ENCODE measurements around the gene COTL1. TPM values are rescaled to one million over a fixed set of nuclear protein-coding genes. Genes with fewer than 3 reads are reported as not detected.
A peak's percentile ranks its signal among the peaks of the same experiment; 100 is the strongest.

Gene COTL1
- total and polyA plus RNA-seq, 9 of the 15 experiments (the other 6 are each of a cell fraction or from before 2014, with no cell fraction given): 27.7 to 185 (median 72.5) TPM

DNA sequence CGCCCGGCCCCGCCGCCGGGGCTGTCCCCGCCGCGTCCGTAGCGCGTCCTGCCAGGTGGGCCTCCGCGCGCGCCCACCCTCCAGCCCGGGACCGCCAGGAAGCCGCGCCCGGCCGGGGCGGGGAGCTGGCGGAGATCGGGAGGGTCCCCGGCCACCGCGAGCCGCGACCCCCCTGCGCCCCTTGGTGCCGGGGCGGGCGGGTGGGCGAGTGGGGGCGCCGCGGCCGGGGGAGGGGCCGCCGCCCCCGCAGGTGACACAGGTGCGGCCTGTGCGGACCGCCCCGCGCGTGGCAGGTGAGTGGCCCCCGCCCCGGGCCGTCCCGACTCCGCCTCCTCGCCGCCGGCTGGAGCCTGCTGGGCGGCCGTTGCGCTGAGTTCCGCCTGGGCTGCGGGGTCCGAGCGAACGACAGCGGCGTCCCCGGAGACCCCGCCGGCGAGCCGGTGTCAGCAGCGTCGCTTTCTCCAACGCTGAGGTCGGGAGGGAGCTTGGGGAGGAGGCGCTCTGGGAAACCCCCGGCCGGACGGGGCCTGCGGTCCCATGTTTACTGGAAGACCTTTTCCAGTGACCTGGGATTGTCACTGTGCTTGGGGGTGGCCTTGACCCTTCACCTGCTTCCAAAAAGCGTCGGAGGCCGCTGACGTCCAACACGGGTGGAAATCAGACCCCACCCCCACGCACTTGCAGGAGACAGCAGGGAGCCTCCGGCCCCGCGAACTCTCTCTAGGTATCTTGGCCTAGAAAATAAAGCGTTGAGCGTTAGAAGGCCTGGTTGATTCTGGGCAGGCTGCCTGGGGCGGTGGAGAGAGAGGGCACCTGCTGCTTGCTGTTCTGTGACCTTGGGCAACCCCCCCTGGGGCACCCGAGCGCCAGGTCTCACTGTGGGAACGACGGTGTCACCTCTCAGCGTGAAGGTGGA lies 31.0 kb upstream of the COTL1 start (continued):
- TF ChIP-seq, protein P1, sequence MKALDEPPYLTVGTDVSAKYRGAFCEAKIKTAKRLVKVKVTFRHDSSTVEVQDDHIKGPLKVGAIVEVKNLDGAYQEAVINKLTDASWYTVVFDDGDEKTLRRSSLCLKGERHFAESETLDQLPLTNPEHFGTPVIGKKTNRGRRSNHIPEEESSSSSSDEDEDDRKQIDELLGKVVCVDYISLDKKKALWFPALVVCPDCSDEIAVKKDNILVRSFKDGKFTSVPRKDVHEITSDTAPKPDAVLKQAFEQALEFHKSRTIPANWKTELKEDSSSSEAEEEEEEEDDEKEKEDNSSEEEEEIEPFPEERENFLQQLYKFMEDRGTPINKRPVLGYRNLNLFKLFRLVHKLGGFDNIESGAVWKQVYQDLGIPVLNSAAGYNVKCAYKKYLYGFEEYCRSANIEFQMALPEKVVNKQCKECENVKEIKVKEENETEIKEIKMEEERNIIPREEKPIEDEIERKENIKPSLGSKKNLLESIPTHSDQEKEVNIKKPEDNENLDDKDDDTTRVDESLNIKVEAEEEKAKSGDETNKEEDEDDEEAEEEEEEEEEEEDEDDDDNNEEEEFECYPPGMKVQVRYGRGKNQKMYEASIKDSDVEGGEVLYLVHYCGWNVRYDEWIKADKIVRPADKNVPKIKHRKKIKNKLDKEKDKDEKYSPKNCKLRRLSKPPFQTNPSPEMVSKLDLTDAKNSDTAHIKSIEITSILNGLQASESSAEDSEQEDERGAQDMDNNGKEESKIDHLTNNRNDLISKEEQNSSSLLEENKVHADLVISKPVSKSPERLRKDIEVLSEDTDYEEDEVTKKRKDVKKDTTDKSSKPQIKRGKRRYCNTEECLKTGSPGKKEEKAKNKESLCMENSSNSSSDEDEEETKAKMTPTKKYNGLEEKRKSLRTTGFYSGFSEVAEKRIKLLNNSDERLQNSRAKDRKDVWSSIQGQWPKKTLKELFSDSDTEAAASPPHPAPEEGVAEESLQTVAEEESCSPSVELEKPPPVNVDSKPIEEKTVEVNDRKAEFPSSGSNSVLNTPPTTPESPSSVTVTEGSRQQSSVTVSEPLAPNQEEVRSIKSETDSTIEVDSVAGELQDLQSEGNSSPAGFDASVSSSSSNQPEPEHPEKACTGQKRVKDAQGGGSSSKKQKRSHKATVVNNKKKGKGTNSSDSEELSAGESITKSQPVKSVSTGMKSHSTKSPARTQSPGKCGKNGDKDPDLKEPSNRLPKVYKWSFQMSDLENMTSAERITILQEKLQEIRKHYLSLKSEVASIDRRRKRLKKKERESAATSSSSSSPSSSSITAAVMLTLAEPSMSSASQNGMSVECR (CRISPR knock-in tag; IDR thresholded peaks at IDR 0.05): no peak
- no peak for TF ChIP-seq ESRRB (CRISPR knock-in tag; IDR thresholded peaks at IDR 0.05; ENCODE audit: borderline replicate concordance)
- TF ChIP-seq, protein P2, sequence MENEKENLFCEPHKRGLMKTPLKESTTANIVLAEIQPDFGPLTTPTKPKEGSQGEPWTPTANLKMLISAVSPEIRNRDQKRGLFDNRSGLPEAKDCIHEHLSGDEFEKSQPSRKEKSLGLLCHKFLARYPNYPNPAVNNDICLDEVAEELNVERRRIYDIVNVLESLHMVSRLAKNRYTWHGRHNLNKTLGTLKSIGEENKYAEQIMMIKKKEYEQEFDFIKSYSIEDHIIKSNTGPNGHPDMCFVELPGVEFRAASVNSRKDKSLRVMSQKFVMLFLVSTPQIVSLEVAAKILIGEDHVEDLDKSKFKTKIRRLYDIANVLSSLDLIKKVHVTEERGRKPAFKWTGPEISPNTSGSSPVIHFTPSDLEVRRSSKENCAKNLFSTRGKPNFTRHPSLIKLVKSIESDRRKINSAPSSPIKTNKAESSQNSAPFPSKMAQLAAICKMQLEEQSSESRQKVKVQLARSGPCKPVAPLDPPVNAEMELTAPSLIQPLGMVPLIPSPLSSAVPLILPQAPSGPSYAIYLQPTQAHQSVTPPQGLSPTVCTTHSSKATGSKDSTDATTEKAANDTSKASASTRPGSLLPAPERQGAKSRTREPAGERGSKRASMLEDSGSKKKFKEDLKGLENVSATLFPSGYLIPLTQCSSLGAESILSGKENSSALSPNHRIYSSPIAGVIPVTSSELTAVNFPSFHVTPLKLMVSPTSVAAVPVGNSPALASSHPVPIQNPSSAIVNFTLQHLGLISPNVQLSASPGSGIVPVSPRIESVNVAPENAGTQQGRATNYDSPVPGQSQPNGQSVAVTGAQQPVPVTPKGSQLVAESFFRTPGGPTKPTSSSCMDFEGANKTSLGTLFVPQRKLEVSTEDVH (IDR thresholded peaks at IDR 0.05; ENCODE audit: low read depth, partially characterized antibody): no peak
- TF ChIP-seq PTRF (tag; IDR thresholded peaks at IDR 0.05): no peak
- TF ChIP-seq TGIF2 (CRISPR knock-in tag; IDR thresholded peaks at IDR 0.05): 0 out of 2 replicates have a peak, but pooled peaks have one; percentile 27
- TF ChIP-seq ATF1 (CRISPR knock-in tag; IDR thresholded peaks at IDR 0.05): no peak
- TF ChIP-seq ATF1 (tag; IDR thresholded peaks at IDR 0.05): peak; percentile 41
- 0 out of 2 replicates have a peak, but pooled peaks have one; percentile 30 for TF ChIP-seq MTA3 (IDR thresholded peaks at IDR 0.05; ENCODE audit: borderline replicate concordance)
- peak in 1 of 2 experiments; percentile 49; a peak in 1 of 4 replicates for TF ChIP-seq FOXK2 (conservative IDR thresholded peaks at IDR 0.05 in 1 of 2, IDR thresholded peaks at IDR 0.05 in 1 of 2; ENCODE audit: low read depth in 2 of 2)
- no peak for TF ChIP-seq NR4A1 (CRISPR knock-in tag; IDR thresholded peaks at IDR 0.05)
- 0 out of 2 replicates have a peak, but pooled peaks have one; percentile 47 for TF ChIP-seq NR4A1 (tag; IDR thresholded peaks at IDR 0.05)
- TF ChIP-seq BRCA1 (IDR thresholded peaks at IDR 0.05): no peak
- peak; percentile 91; the same call in 1 of the 2 replicates for TF ChIP-seq BRCA1 (CRISPR knock-in tag; IDR thresholded peaks at IDR 0.05)
- TF ChIP-seq, protein P3, sequence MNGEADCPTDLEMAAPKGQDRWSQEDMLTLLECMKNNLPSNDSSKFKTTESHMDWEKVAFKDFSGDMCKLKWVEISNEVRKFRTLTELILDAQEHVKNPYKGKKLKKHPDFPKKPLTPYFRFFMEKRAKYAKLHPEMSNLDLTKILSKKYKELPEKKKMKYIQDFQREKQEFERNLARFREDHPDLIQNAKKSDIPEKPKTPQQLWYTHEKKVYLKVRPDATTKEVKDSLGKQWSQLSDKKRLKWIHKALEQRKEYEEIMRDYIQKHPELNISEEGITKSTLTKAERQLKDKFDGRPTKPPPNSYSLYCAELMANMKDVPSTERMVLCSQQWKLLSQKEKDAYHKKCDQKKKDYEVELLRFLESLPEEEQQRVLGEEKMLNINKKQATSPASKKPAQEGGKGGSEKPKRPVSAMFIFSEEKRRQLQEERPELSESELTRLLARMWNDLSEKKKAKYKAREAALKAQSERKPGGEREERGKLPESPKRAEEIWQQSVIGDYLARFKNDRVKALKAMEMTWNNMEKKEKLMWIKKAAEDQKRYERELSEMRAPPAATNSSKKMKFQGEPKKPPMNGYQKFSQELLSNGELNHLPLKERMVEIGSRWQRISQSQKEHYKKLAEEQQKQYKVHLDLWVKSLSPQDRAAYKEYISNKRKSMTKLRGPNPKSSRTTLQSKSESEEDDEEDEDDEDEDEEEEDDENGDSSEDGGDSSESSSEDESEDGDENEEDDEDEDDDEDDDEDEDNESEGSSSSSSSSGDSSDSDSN (IDR thresholded peaks at IDR 0.05; ENCODE audit: borderline replicate concordance in 1 of 2, low read depth in 2 of 2, low read length in 2 of 2): no peak
- TF ChIP-seq ZNF740 (CRISPR knock-in tag; IDR thresholded peaks at IDR 0.05): peak; percentile 44; the same call in 1 of the 2 replicates
- no peak for TF ChIP-seq ZNF740 (tag; IDR thresholded peaks at IDR 0.05)

Measured in K562 (cell line).